ENCODE measurements around the gene DEPDC7.

DEPDC7 gene

DNA sequence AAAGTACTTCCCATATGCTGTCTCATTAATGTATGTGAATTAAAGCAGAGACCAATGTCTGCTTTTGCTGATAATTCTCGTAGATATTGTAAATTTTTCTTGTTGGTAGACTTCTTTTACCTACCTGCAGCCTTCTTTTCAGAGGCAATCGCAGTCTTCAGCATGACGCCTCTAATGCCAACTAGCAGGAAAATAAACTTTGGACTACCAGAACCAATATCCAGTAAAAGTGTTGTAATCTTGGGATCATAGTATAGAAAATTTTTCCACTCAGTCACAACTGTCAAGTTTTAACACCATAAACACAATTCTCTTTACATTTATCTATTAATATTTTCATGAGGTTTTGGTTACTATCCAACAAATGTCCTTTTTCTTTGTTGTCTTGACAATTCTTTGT, 2.3 kb downstream of the DEPDC7 start:
- TF ChIP-seq, protein P1, sequence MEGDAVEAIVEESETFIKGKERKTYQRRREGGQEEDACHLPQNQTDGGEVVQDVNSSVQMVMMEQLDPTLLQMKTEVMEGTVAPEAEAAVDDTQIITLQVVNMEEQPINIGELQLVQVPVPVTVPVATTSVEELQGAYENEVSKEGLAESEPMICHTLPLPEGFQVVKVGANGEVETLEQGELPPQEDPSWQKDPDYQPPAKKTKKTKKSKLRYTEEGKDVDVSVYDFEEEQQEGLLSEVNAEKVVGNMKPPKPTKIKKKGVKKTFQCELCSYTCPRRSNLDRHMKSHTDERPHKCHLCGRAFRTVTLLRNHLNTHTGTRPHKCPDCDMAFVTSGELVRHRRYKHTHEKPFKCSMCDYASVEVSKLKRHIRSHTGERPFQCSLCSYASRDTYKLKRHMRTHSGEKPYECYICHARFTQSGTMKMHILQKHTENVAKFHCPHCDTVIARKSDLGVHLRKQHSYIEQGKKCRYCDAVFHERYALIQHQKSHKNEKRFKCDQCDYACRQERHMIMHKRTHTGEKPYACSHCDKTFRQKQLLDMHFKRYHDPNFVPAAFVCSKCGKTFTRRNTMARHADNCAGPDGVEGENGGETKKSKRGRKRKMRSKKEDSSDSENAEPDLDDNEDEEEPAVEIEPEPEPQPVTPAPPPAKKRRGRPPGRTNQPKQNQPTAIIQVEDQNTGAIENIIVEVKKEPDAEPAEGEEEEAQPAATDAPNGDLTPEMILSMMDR (conservative IDR thresholded peaks at IDR 0.05; ENCODE audit: control insufficient read depth, insufficient read depth, low read depth, low read length): no peak
- no peak for DNase-seq (ENCODE audit: low read depth)
- H3K4me3 ChIP-seq (ENCODE audit: control insufficient read depth, low read depth, low read length): no peak overlapping the region

DNA sequence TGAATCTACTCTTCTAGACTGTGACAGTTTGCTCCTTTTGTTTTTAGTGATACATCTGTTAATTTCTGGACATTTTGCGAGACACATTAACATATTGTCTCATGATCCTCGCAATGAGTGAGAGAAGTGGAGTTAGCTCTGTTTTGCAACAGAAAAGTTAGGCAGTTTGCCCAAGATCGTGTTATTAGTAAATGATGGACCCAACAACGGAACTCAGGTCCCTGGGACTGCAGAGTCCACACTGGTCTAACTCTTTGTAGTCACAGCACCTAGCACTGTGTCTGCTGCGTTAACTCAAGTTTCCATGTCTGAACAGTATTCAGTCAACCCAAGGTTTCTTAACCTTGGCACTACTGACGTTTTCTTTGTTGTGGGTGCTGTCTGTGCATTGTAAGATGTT, 3.2 kb downstream of the DEPDC7 start:
- TF ChIP-seq, protein P1 (conservative IDR thresholded peaks at IDR 0.05; ENCODE audit: control insufficient read depth, insufficient read depth, low read depth, low read length): no peak
- H3K4me3 ChIP-seq (ENCODE audit: control insufficient read depth, low read depth, low read length): no peak overlapping the region
- DNase-seq (ENCODE audit: low read depth): no peak

DNA sequence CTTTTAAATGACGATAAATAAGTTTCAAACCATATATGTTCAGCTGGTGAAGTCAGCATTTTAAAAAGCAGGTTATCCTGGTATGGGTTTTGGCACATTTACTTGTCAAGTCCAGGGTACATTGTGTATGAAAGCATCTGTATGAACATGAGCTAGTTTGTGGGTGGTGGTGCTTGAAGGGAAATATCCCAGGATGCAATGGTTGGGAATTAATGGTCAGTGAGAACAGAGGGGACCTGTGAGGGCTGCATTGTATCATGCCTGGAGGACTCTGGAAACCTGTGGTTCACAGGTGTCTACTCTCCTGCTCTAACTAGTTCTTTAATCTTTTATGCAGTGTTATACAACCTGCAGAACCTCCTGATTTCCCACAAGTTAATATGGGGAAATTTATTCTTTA, 5.8 kb downstream of the DEPDC7 start:
- DNase-seq (ENCODE audit: low read depth): no peak
- H3K4me3 ChIP-seq (ENCODE audit: control insufficient read depth, low read depth, low read length): no peak overlapping the region
- TF ChIP-seq, protein P1 (conservative IDR thresholded peaks at IDR 0.05; ENCODE audit: control insufficient read depth, insufficient read depth, low read depth, low read length): no peak

DNA sequence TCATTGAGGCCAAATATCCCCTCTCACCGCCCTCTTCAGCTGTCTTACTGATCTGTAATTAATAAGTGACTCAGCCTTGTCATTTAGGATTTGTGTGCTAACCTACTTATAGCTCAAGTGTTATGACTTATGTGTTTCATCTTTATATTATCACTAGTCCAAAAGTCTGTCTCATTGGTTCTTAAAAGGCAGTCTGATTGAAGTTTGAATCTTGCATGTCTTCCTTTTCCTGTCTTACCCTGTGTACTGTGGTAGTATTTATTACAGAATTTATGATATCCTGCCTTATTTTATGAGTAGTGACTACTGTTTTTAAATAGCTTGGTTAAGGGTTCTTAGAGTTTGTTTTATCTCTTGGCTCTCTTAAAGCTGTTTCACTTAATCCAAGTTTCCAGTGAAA, 6.3 kb downstream of the DEPDC7 start:
- TF ChIP-seq, protein P1 (conservative IDR thresholded peaks at IDR 0.05; ENCODE audit: control insufficient read depth, insufficient read depth, low read depth, low read length): no peak
- DNase-seq (ENCODE audit: low read depth): no peak
- H3K4me3 ChIP-seq (ENCODE audit: control insufficient read depth, low read depth, low read length): no peak overlapping the region

DNA sequence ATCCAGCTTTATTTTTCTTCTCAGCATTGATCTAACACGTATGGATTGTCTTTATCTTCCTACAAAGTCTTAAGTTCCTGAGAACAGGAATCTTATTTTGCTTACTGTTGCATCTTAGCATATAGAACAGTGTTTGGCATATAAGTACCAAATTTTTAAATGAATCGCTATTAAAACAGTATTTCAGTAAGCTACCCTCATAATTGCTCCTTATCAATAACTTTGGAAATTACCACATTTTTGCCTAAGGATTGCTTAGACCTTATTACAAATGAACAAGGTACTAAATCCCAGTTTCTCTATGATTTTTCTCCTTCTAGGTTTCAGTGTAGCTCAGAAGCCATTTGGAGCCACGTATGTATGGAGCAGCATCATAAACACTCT, 9.7 kb downstream of the DEPDC7 start:
- TF ChIP-seq, protein P1 (conservative IDR thresholded peaks at IDR 0.05; ENCODE audit: control insufficient read depth, insufficient read depth, low read depth, low read length): no peak
- H3K4me3 ChIP-seq (ENCODE audit: control insufficient read depth, low read depth, low read length): no peak overlapping the region
- DNase-seq (ENCODE audit: low read depth): no peak

DNA sequence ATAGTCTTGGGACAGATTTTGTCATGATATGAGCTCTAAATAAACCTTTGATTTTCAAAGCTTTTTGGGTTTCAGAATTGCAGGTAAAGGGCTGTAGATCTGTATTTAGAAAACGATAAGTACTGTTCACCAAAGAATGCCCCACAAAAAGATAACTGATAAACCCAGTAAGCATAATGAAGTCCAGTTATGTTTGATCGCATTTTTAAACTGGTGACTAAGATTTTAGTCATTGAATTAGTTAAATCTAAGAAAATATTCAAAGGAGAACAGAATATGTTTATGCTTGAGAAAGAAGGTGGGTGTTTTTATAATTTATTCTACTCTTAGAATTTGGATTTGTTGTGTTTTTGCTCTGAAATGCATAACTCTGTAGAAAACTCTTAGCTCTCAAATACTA, 11.6 kb downstream of the DEPDC7 start:
- TF ChIP-seq, protein P1 (conservative IDR thresholded peaks at IDR 0.05; ENCODE audit: control insufficient read depth, insufficient read depth, low read depth, low read length): no peak
- no peak overlapping the region for H3K4me3 ChIP-seq (ENCODE audit: control insufficient read depth, low read depth, low read length)
- no peak for DNase-seq (ENCODE audit: low read depth)

DNA sequence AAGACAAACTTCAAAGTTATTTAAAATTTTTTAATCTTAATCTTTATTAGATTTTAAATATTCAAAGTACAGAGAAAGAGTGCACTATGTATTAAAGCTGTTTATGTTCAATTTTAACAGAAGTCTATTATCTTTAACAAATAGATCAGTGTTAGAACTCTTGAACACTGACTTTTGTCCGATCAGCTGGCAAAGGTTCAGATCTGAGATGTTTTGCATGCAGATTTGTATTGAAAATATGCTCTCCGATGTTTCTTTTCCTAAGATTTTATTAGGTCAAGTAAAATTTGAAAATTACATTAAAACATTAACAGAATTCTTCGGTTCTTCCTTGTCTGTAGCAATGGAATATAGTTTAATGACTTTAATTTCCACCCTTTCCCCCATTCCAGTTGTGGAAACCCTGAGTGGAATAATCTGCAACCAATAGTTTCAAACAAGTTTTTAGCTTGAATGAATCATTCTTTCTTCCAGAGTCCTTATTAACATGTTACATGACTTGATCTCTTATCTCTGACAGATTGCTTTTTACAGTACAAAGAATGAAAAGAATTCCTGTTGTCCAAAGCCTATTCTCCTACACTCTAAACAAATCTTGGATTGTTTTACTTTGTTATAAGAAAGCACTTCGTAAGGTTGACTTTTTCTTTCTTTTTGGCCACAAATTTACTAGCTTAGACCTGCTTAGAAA, 12.3 kb downstream of the DEPDC7 start:
- DNase-seq (ENCODE audit: low read depth): no peak
- H3K4me3 ChIP-seq (ENCODE audit: control insufficient read depth, low read depth, low read length): no peak overlapping the region
- TF ChIP-seq, protein P1 (conservative IDR thresholded peaks at IDR 0.05; ENCODE audit: control insufficient read depth, insufficient read depth, low read depth, low read length): no peak
